Liver (tissue), 9 donors: Measurements from ENCODE around the gene RASA3. TPM values are rescaled to one million over a fixed set of nuclear protein-coding genes. Genes with fewer than 3 reads are reported as not detected.

Experiments
- DNase-seq: peaks from one replicate; pipeline ENCODE4 v3.0.0-alpha.2; 2017; ENCODE audit warnings: low spot score
- H3K27ac ChIP-seq, 2 donors: one replicate each; pipeline ENCODE4 v1.7.0; 2013; ENCODE audit warnings: inconsistent platforms in 2 of 2, low read length in 2 of 2, control low read depth in 1 of 2, low read depth in 1 of 2, mild to moderate bottlenecking in 1 of 2
- H3K27me3 ChIP-seq, 4 donors: one replicate each; pipeline versions ENCODE4 v1.6.1 to v1.7.0; 2013; ENCODE audit warnings: low read length in 3 of 4, inconsistent platforms in 1 of 4, mild to moderate bottlenecking in 1 of 4, moderate library complexity in 1 of 4; ENCODE audit not compliant: control insufficient read depth in 4 of 4, insufficient read depth in 4 of 4
- H3K36me3 ChIP-seq, 4 donors: one replicate each; pipeline versions ENCODE4 v1.6.1 to v1.7.0; 2013; ENCODE audit warnings: low read length in 3 of 4, mild to moderate bottlenecking in 3 of 4, low read depth in 1 of 4, moderate library complexity in 1 of 4; ENCODE audit not compliant: control insufficient read depth in 4 of 4, insufficient read depth in 3 of 4
- H3K4me1 ChIP-seq, 4 donors: one replicate each; pipeline versions ENCODE4 v1.6.1 to v1.7.0; 2013; ENCODE audit warnings: low read length in 3 of 4, mild to moderate bottlenecking in 3 of 4, moderate library complexity in 1 of 4; ENCODE audit not compliant: control insufficient read depth in 4 of 4, insufficient read depth in 4 of 4
- H3K4me3 ChIP-seq, 3 donors: one replicate each; pipeline versions ENCODE4 v1.6.1 to v1.7.0; 2013; ENCODE audit warnings: low read length in 3 of 3, control low read depth in 1 of 3, low read depth in 1 of 3, mild to moderate bottlenecking in 1 of 3
- H3K9ac ChIP-seq, 2 donors: one replicate each; pipeline ENCODE4 v1.7.0; 2013; ENCODE audit warnings: low read length in 2 of 2, mild to moderate bottlenecking in 2 of 2, moderate library complexity in 2 of 2, control low read depth in 1 of 2, low read depth in 1 of 2
- H3K9me3 ChIP-seq, 4 donors: one replicate each; pipeline versions ENCODE4 v1.6.1 to v1.7.0; 2013; ENCODE audit warnings: low read length in 3 of 4; ENCODE audit not compliant: control insufficient read depth in 4 of 4
- ATF3 ChIP-seq: IDR thresholded peaks from 2 replicates; pipeline ENCODE4 v1.6.1; 2016; ENCODE audit warnings: antibody characterized with exemption
- CTCF ChIP-seq: fragments of 150-350 bp; IDR thresholded peaks from 2 replicates; pipeline ENCODE4 v1.5.1; 2017; ENCODE audit warnings: improper control_type of control experiment, low read depth, low read length; ENCODE audit not compliant: missing input control
- EGR1 ChIP-seq, 2 donors: IDR thresholded peaks; 2 replicates each; pipeline ENCODE4 v1.6.1; 2016 to 2018; ENCODE audit warnings: antibody characterized with exemption in 2 of 2, low read depth in 2 of 2
- FOXA1 ChIP-seq: IDR thresholded peaks from 2 replicates; pipeline ENCODE4 v1.6.1; 2016; ENCODE audit warnings: antibody characterized with exemption
- FOXA2 ChIP-seq: IDR thresholded peaks from 2 replicates; pipeline ENCODE4 v1.6.1; 2016; ENCODE audit warnings: antibody characterized with exemption
- GABPA ChIP-seq, 2 donors: IDR thresholded peaks in 1 of 2; conservative IDR thresholded peaks in 1 of 2; 2 replicates each; pipeline ENCODE4 v1.6.1; 2016; ENCODE audit warnings: antibody characterized with exemption in 2 of 2, mild to moderate bottlenecking in 1 of 2, moderate library complexity in 1 of 2
- HNF4A ChIP-seq, 2 donors: conservative IDR thresholded peaks; 2 replicates each; pipeline ENCODE4 v1.6.1; 2016; ENCODE audit warnings: antibody characterized with exemption in 2 of 2, mild to moderate bottlenecking in 2 of 2
- HNF4G ChIP-seq: IDR thresholded peaks from 2 replicates; pipeline ENCODE4 v1.6.1; 2016; ENCODE audit warnings: antibody characterized with exemption
- JUND ChIP-seq, 2 donors: IDR thresholded peaks; 2 replicates each; pipeline ENCODE4 v1.6.1; 2016; ENCODE audit warnings: antibody characterized with exemption in 2 of 2
- MAX ChIP-seq: IDR thresholded peaks from 2 replicates; pipeline ENCODE4 v1.6.1; 2016; ENCODE audit warnings: antibody characterized with exemption
- NR2F2 ChIP-seq: IDR thresholded peaks from 2 replicates; pipeline ENCODE4 v1.6.1; 2016; ENCODE audit warnings: antibody characterized with exemption
- RAD21 ChIP-seq, 2 donors: IDR thresholded peaks; 2 replicates each; pipeline ENCODE4 v1.6.1; 2016; ENCODE audit warnings: antibody characterized with exemption in 2 of 2, mild to moderate bottlenecking in 2 of 2
- REST ChIP-seq: IDR thresholded peaks from 2 replicates; pipeline ENCODE4 v1.6.1; 2016; ENCODE audit warnings: antibody characterized with exemption, mild to moderate bottlenecking
- RXRA ChIP-seq, 2 donors: IDR thresholded peaks; 2 replicates each; pipeline ENCODE4 v1.6.1; 2017 to 2018; ENCODE audit warnings: antibody characterized with exemption in 2 of 2, mild to moderate bottlenecking in 1 of 2
- SP1 ChIP-seq: IDR thresholded peaks from 2 replicates; pipeline ENCODE4 v1.6.1; 2018; ENCODE audit warnings: antibody characterized with exemption, mild to moderate bottlenecking
- TAF1 ChIP-seq: conservative IDR thresholded peaks from 2 replicates; pipeline ENCODE4 v1.6.1; 2016; ENCODE audit warnings: antibody characterized with exemption, mild to moderate bottlenecking
- YY1 ChIP-seq: IDR thresholded peaks from 2 replicates; pipeline ENCODE4 v1.6.1; 2016; ENCODE audit warnings: antibody characterized with exemption, mild to moderate bottlenecking
- ZBTB33 ChIP-seq: IDR thresholded peaks from 2 replicates; pipeline ENCODE4 v1.6.1; 2016; ENCODE audit warnings: antibody characterized with exemption
- WGBS: extraction: QIAGEN DNeasy Blood & Tissue Kit; methylation state at CpG from one replicate; pipeline ENCODE4 v1.1.7; 2013; 5-methylcytosine and 5-hydroxymethylcytosine counted together
- polyA plus RNA-seq, 2 donors: library from polyadenylated mRNA; stranded (reverse) in 1 of 2; unstranded in 1 of 2; fragments of 200-250 nt in 1 of 2; fragments of >200 nt in 1 of 2; fragmentation: Nextera tagmentation in 1 of 2; extraction: Ambion mirVana in 1 of 2; gene quantifications; one replicate each; pipeline versions ENCODE4 v1.2.1 to v1.2.3, GENCODE V29; 2013 to 2015
- total RNA-seq, 2 donors: library from RNA; depleted of rRNA; stranded (reverse); fragments of >200 nt; gene quantifications; one replicate each; pipeline ENCODE4 v1.2.3, GENCODE V29; 2014
- donor health status: healthy.
- donor health status: healthy.
- donor health status: healthy.
- donor health status: healthy.
- donor health status: healthy.

RASA3 gene
- total and polyA plus RNA-seq, 4 donors = 0.64 to 5.9 (median 3.8) TPM

GRCh38 chr13:114017028-114017630, 115.3 kb downstream of the RASA3 start:
- no peak for DNase-seq
- peaks cover 0 to 4% (median 1%) of the 10 kb centered on the region in 4 donors for H3K36me3 ChIP-seq

More at GRCh38 chr13:114017028-114017630, 115.3 kb downstream of the RASA3 start:
- no peaks in the 10 kb centered on the region for H3K4me1 ChIP-seq
- no peaks in the 10 kb centered on the region for H3K9me3 ChIP-seq
- H3K27me3 ChIP-seq = no peaks in the 10 kb centered on the region
- no peak overlapping the region for H3K9ac ChIP-seq
- TF ChIP-seq FOXA2 (no peak), MAX (no peak), REST (no peak), YY1 (no peak), CTCF (no peak), EGR1 (IDR thresholded peaks at IDR 0.05; ENCODE audit: low read depth in 2 of 2) (no peak), TAF1 (no peak), HNF4A (conservative IDR thresholded peaks at IDR 0.05) (no peak), RXRA (IDR thresholded peaks at IDR 0.05) (no peak), ZBTB33 (no peak), HNF4G (no peak), ATF3 (no peak), GABPA (IDR thresholded peaks at IDR 0.05 in 1 of 2, conservative IDR thresholded peaks at IDR 0.05 in 1 of 2) (no peak), RAD21 (IDR thresholded peaks at IDR 0.05) (no peak), SP1 (no peak), JUND (IDR thresholded peaks at IDR 0.05) (no peak), NR2F2 (no peak), FOXA1 (no peak)
- H3K4me3 ChIP-seq = no peak overlapping the region
- WGBS = 84% methylated on average over 29 of the region's 29 CpGs
- no peak overlapping the region for H3K27ac ChIP-seq
